Stimulated activated memory B cell treated with anti-CD40 and anti-IgM and Interleukin-4, amounts not matched to agents 10 μg/mL and 1 μg/mL and 100 μg/mL, for 72 hours (primary cell): ENCODE measurements around the gene COPS3.
A peak's percentile ranks its signal among the peaks of the same experiment; 100 is the strongest.
"Not testable (repeated sequence)": the region's sequence is repeated elsewhere in the genome, so short reads cannot be mapped to it uniquely, and the experiment has no call there.

Experiments
- ATAC-seq: fragments of 150-1000 bp; cut with Tn5 transposase; 2 replicates; pipeline ENCODE4 v1.10.0; 2021
- H3K27ac Mint-ChIP-seq: one replicate; pipeline ENCODE4 v1.8.0; 2022; ENCODE audit warnings: mild to moderate bottlenecking, mixed read lengths
- H3K27me3 Mint-ChIP-seq: one replicate; pipeline ENCODE4 v1.8.0; 2022; ENCODE audit warnings: mixed read lengths
- H3K36me3 Mint-ChIP-seq: one replicate; pipeline ENCODE4 v1.8.0; 2022; ENCODE audit warnings: mixed read lengths
- H3K4me1 Mint-ChIP-seq: one replicate; pipeline ENCODE4 v1.8.0; 2022; ENCODE audit warnings: mixed read lengths
- H3K4me3 Mint-ChIP-seq: one replicate; pipeline ENCODE4 v1.8.0; 2022; ENCODE audit warnings: mild to moderate bottlenecking, moderate library complexity, mixed read lengths
- H3K9me3 Mint-ChIP-seq: one replicate; pipeline ENCODE4 v1.8.0; 2022; ENCODE audit warnings: mixed read lengths

COPS3 gene

DNA sequence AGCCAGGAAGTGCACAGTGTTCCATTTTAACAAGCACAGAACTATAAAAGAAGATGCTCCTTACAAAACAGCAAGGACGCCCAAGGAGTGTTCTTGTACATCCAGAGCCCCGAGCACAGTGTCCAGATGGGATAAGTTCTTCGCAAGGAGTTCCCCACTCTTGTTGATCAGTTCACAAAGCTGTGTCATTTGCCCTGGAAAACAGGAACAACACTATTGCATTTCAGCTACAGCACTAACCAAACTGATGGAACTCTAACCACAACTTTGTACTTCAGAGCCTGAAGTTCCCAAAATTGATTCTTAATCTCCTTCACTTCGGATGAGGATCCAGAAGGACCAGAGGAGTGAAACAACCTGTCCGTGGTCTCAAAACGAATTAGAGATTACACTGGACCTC is 5.1 kb downstream of the COPS3 start:
- Mint-ChIP-seq H3K4me1 (peaks cover 16% of the 10 kb centered on the region), H3K36me3 (peaks cover 24% of the 10 kb centered on the region), H3K4me3 (no peak overlapping the region), H3K9me3 (no peaks in the 10 kb centered on the region), H3K27me3 (no peaks in the 10 kb centered on the region), H3K27ac (no peak overlapping the region)
- ATAC-seq, result no peak

DNA sequence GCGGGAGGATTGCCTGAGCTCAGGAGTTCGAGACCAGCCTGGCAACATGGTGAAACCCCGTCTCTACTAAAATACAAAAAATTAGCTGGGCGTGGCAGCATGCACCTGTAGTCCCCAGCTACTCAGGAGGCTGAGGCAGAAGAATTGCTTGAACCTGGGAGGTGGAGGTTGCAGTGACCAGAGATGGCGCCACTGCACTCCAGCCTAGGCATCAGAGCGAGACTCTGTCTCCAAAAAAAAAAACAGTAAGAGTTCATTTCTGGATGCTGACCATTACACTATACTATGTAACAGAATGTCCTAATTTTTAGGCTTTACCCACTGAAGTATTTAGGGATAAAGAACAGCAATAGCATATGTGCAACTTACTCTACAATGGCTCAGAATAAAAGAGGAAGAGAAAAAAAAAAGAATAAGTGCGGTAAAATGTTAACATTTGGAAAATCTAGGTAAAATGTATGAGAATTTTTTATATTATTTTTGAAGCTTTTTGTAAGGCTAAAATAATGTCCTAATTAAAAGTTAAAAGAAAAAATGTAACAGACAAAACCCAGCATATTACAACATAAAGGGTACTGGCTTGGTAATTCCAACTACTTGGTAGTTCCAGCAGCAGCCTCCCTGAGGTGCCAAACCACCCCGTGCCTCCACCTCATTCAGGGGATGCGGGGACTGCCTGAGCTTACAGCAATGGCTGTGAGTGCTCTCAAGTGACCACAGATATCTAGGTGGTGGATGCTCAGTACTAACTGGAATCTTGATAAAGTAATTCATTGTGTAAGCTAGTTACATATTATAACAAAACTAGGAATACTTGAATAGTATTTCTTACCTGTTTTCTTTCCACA is 10.9 kb downstream of the COPS3 start:
- Mint-ChIP-seq H3K4me1 (no peaks in the 10 kb centered on the region), H3K27ac (no peak overlapping the region), H3K27me3 (no peaks in the 10 kb centered on the region), H3K4me3 (no peak overlapping the region), H3K9me3 (no peaks in the 10 kb centered on the region), H3K36me3 (peaks cover 33% of the 10 kb centered on the region)
- ATAC-seq, result no peak

- Mint-ChIP-seq H3K36me3 (peaks cover 23% of the 10 kb centered on the region), H3K4me1 (no peaks in the 10 kb centered on the region), H3K9me3 (no peaks in the 10 kb centered on the region), H3K27ac (no peak overlapping the region), H3K4me3 (no peak overlapping the region), H3K27me3 (no peaks in the 10 kb centered on the region)
- no peak for ATAC-seq
Observed at GRCh38 chr17:17264430-17264829, 16.6 kb downstream of the COPS3 start.

- Mint-ChIP-seq H3K27ac (no peak overlapping the region), H3K9me3 (no peaks in the 10 kb centered on the region), H3K4me3 (no peak overlapping the region), H3K27me3 (no peaks in the 10 kb centered on the region), H3K36me3 (peaks cover 58% of the 10 kb centered on the region), H3K4me1 (no peaks in the 10 kb centered on the region)
- ATAC-seq, result no peak
Observed at GRCh38 chr17:17258998-17259397, 22.0 kb downstream of the COPS3 start.

DNA sequence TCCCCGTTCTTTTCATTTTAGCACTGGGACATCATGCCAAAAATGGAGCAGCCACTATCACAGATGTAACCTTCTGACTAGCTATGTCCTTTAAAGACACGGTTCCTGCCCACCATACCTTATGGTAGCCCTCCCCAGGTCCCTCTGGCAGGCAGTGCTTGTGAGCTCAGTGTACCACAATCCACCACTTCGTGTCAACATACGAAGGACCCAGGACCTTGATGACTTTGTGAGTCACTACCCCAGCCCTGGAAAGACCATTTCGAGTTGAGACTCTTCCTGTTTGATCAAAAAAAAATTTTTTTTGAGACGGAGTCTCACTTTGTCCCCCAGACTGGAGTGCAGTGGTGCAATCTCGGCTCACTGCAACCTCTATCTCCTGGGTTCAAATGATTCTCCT is 23.0 kb downstream of the COPS3 start:
- no peaks in the 10 kb centered on the region for H3K4me1 Mint-ChIP-seq
- no peaks in the 10 kb centered on the region for H3K9me3 Mint-ChIP-seq
- H3K27ac Mint-ChIP-seq, result no peak overlapping the region

GRCh38 chr17:17256316-17256715 is 24.7 kb downstream of the COPS3 start:
- Mint-ChIP-seq H3K9me3 (no peaks in the 10 kb centered on the region), H3K27me3 (no peaks in the 10 kb centered on the region), H3K4me3 (no peak overlapping the region), H3K36me3 (peaks cover 68% of the 10 kb centered on the region), H3K4me1 (no peaks in the 10 kb centered on the region), H3K27ac (no peak overlapping the region)
- no peak for ATAC-seq

More for the DNA sequence above, 23.0 kb downstream of the COPS3 start:
- Mint-ChIP-seq H3K36me3 (peaks cover 61% of the 10 kb centered on the region), H3K27me3 (no peaks in the 10 kb centered on the region), H3K4me3 (no peak overlapping the region)
- no peak for ATAC-seq

DNA sequence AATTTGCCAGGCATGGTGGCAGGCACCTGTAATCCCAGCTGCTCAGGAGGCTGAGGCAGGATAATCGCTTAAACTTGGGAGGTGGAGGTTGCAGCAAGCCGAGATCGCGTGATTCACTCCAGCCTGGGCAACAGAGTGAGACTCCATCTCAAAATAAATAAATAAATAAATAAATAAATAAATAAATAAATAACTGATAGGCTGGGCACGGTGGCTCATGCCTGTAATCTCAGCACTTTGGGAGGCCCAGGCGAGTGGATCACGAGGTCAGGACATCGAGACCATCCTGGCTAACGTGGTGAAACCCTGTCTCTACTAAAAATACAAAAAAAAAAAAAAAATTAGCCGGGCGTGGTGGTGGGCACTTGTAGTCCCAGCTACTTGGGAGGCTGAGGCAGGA is 25.4 kb downstream of the COPS3 start:
- not testable (repeated sequence) for ATAC-seq, H3K27ac Mint-ChIP-seq, H3K27me3 Mint-ChIP-seq, H3K9me3 Mint-ChIP-seq, H3K4me3 Mint-ChIP-seq, H3K4me1 Mint-ChIP-seq
- H3K36me3 Mint-ChIP-seq, result peaks cover 63% of the 10 kb centered on the region

GRCh38 chr17:17254036-17254435 is 27.0 kb downstream of the COPS3 start:
- Mint-ChIP-seq H3K27ac (no peak overlapping the region), H3K4me1 (no peaks in the 10 kb centered on the region), H3K4me3 (no peak overlapping the region), H3K36me3 (peaks cover 52% of the 10 kb centered on the region), H3K9me3 (no peaks in the 10 kb centered on the region), H3K27me3 (no peaks in the 10 kb centered on the region)
- no peak for ATAC-seq

DNA sequence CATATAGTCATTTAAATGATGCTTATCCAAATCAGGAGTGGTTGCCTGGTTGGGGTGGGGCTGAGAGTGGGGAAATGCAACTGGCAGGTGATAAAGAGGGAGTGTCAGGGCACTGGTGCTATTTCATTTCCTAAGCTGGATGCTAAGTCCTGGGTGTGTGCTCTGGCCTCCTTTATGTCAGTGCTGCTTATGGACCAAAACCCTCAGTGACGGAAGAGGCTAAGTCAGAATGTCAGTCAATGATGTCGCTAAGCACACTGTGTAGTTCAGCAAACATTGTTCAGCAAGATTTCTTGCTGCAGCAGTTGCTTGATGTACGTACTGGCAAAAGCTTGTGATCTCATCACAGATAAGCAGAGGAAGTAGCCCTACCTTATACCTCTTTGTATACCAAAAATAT is 27.6 kb downstream of the COPS3 start:
- no peaks in the 10 kb centered on the region for H3K4me1 Mint-ChIP-seq
- H3K36me3 Mint-ChIP-seq, result peaks cover 46% of the 10 kb centered on the region
- H3K4me3 Mint-ChIP-seq, result no peak overlapping the region
- no peak for ATAC-seq
- H3K9me3 Mint-ChIP-seq, result no peaks in the 10 kb centered on the region
- H3K27ac Mint-ChIP-seq, result no peak overlapping the region
- H3K27me3 Mint-ChIP-seq, result no peaks in the 10 kb centered on the region

GRCh38 chr17:17252149-17252661 is 28.8 kb downstream of the COPS3 start:
- Mint-ChIP-seq H3K9me3 (no peaks in the 10 kb centered on the region), H3K27ac (no peak overlapping the region), H3K36me3 (peaks cover 39% of the 10 kb centered on the region), H3K4me1 (no peaks in the 10 kb centered on the region), H3K27me3 (no peaks in the 10 kb centered on the region), H3K4me3 (no peak overlapping the region)
- ATAC-seq, result no peak

- Mint-ChIP-seq H3K4me1 (no peaks in the 10 kb centered on the region), H3K27ac (no peak overlapping the region), H3K4me3 (no peak overlapping the region), H3K9me3 (no peaks in the 10 kb centered on the region), H3K36me3 (peaks cover 14% of the 10 kb centered on the region), H3K27me3 (no peaks in the 10 kb centered on the region)
- no peak for ATAC-seq
Observed at GRCh38 chr17:17246879-17247278, 34.2 kb downstream of the COPS3 start.

GRCh38 chr17:17243163-17243562 is 37.9 kb downstream of the COPS3 start:
- ATAC-seq, result no peak
- Mint-ChIP-seq H3K27ac (no peak overlapping the region), H3K9me3 (no peaks in the 10 kb centered on the region), H3K36me3 (peaks cover 14% of the 10 kb centered on the region), H3K4me1 (peaks cover 3% of the 10 kb centered on the region), H3K4me3 (no peak overlapping the region), H3K27me3 (no peaks in the 10 kb centered on the region)

DNA sequence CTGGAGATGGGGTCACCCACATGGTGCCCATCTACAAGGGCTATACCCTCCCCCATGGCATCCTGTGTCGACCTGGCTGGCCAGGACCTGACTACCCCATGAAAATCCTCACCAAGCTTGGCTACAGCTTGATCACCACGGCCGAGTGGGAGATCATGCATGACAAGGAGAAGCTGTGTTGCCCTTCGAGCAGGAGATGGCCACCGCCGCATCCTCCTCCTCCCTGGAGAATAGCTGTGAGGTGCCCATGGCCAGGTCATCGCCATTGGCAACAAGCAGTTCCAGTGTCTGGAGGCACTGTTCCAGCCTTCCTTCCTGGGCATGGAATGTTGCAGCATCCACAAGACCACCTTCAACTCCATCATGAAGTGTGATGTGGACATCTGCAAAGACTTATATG is 38.8 kb downstream of the COPS3 start:
- Mint-ChIP-seq H3K27ac (no peak overlapping the region), H3K4me3 (no peak overlapping the region), H3K36me3 (peaks cover 10% of the 10 kb centered on the region), H3K9me3 (no peaks in the 10 kb centered on the region), H3K4me1 (peaks cover 5% of the 10 kb centered on the region), H3K27me3 (no peaks in the 10 kb centered on the region)
- ATAC-seq, result no peak

DNA sequence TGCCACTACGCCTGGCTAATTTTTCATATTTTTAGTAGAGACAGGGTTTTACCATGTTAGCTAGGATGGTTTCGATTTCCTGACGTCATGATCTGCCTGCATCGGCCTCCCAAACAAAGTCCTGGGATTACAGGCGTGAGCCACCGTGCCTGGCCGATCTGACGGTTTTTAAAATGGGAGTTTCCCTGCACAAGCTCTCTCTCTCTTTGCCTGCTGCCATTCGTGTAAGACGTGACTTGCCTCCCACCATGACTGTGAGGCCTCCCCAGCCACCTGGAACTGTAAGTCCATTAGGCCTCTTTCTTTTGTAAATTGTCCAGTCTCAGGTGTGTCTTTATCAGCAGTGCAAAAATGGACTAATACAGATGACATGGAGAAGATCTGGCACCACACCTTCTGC is 39.4 kb downstream of the COPS3 start:
- Mint-ChIP-seq H3K36me3 (peaks cover 4% of the 10 kb centered on the region), H3K9me3 (no peaks in the 10 kb centered on the region), H3K27me3 (no peaks in the 10 kb centered on the region), H3K4me3 (no peak overlapping the region), H3K4me1 (peaks cover 5% of the 10 kb centered on the region), H3K27ac (no peak overlapping the region)
- ATAC-seq, result no peak

GRCh38 chr17:17239832-17240231 is 41.2 kb downstream of the COPS3 start:
- ATAC-seq, result no peak
- Mint-ChIP-seq H3K27ac (no peak overlapping the region), H3K9me3 (no peaks in the 10 kb centered on the region), H3K36me3 (no peaks in the 10 kb centered on the region), H3K4me1 (peaks cover 21% of the 10 kb centered on the region), H3K4me3 (no peak overlapping the region), H3K27me3 (no peaks in the 10 kb centered on the region)

GRCh38 chr17:17237026-17237799 is 43.8 kb downstream of the COPS3 start, which contains the start of gene FLCN:
Gene FLCN (minus strand): TSS chr17:17237168. CDS start chr17:17228137, 9,031 bp downstream.
- H3K4me3 Mint-ChIP-seq, result peak within 1 kb of the TSS; percentile 91
- H3K36me3 Mint-ChIP-seq, result peaks cover 5% of the 10 kb centered on the region
- peaks cover 25% of the 10 kb centered on the region for H3K4me1 Mint-ChIP-seq

More at GRCh38 chr17:17237026-17237799, 43.8 kb downstream of the COPS3 start, which contains the start of gene FLCN:
- no peaks in the 10 kb centered on the region for H3K9me3 Mint-ChIP-seq
- H3K27ac Mint-ChIP-seq, result peak within 1 kb of the TSS; percentile 100
- H3K27me3 Mint-ChIP-seq, result no peaks in the 10 kb centered on the region
- peak; percentile 95 for ATAC-seq
